ENCODE data around the gene ITGA3. TPM values are rescaled to one million over a fixed set of nuclear protein-coding genes. Genes with fewer than 3 reads are reported as not detected.

Gene ITGA3
- polyA plus RNA-seq, 4 donors: 53.5 to 96.4 (median 72.0) TPM

DNA sequence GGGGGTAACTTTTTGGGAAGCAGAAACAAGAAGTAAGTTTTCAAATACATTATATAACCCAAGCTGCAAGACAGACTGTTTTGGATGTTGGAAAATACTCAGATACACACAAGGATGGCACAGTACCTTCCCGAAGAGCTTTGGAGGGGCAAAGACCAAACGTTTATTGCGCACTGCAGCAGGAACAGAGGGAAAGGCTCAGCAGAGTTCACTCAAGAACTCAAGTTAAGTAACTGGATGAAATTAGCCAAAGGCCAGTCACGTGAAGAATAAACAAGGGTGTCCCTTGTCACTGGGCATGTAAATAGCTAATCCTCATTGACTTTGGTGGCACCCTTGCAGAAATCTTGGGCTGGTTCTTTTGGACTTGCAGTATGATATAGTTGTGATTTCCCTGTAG, 42.0 kb downstream of the ITGA3 start:
- peak overlapping the region in 2 of 3 donors; percentile 2 to 39 for H3K27ac ChIP-seq (ENCODE audit: low read depth in 1 of 3, low read length in 2 of 3)
- no peak overlapping the region for H3K4me3 ChIP-seq (ENCODE audit: low read depth in 1 of 3, low read length in 3 of 3)
- H3K4me1 ChIP-seq (ENCODE audit: control insufficient read depth in 3 of 3, insufficient read depth in 2 of 3, low read depth in 1 of 3, low read length in 2 of 3): peaks cover 7 to 67% (median 9%) of the 10 kb centered on the region in 3 donors
- DNase-seq (peak; percentile 56 to 67), FAIRE-seq (no peak)
- H3K9me3 ChIP-seq (ENCODE audit: control insufficient read depth in 2 of 2, insufficient read depth in 1 of 2, low read depth in 1 of 2, low read length in 1 of 2): no peaks in the 10 kb centered on the region
- peaks cover 0 to 48% (median 6%) of the 10 kb centered on the region in 3 donors for H3K36me3 ChIP-seq (ENCODE audit: control insufficient read depth in 3 of 3, insufficient read depth in 2 of 3, low read depth in 1 of 3, low read length in 3 of 3)
- H3K27me3 ChIP-seq (ENCODE audit: control insufficient read depth in 3 of 3, insufficient read depth in 3 of 3, low read length in 3 of 3): no peaks in the 10 kb centered on the region
- WGBS, 3 donors: 6 to 61% (median 46%) methylated on average over 4 of the region's 4 CpGs

DNA sequence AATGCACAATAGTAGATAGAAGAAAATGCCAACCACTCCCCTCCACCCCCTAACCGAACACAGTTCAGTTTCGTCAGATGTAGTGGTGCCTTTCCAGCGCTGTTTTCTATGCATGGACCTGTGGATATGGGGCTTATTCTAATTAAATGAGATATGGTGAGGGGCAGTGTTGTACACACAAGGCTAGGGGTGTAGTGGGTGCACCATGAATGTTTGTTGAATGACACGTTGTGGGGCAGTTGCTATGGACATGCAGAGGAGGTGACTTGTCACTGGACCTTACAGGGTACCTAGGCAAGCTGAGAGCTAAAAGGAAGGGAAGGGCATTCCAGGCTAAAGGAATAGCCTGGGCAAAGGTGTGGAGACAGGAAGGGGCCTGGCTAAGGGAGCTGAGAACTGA, 42.7 kb downstream of the ITGA3 start:
- FAIRE-seq (no peak), DNase-seq (no peak)
- Histone ChIP-seq H3K27ac (ENCODE audit: low read depth in 1 of 3, low read length in 2 of 3) (peak overlapping the region in 1 of 3 donors; percentile 39), H3K9me3 (ENCODE audit: control insufficient read depth in 2 of 2, insufficient read depth in 1 of 2, low read depth in 1 of 2, low read length in 1 of 2) (no peaks in the 10 kb centered on the region), H3K27me3 (ENCODE audit: control insufficient read depth in 3 of 3, insufficient read depth in 3 of 3, low read length in 3 of 3) (no peaks in the 10 kb centered on the region), H3K36me3 (ENCODE audit: control insufficient read depth in 3 of 3, insufficient read depth in 2 of 3, low read depth in 1 of 3, low read length in 3 of 3) (peaks cover 0 to 53% (median 6%) of the 10 kb centered on the region in 3 donors), H3K4me1 (ENCODE audit: control insufficient read depth in 3 of 3, insufficient read depth in 2 of 3, low read depth in 1 of 3, low read length in 2 of 3) (peaks cover 7 to 73% (median 9%) of the 10 kb centered on the region in 3 donors), H3K4me3 (ENCODE audit: low read depth in 1 of 3, low read length in 3 of 3) (no peak overlapping the region)
- WGBS, 3 donors: 75 to 81% (median 80%) methylated on average over 4 of the region's 4 CpGs

DNA sequence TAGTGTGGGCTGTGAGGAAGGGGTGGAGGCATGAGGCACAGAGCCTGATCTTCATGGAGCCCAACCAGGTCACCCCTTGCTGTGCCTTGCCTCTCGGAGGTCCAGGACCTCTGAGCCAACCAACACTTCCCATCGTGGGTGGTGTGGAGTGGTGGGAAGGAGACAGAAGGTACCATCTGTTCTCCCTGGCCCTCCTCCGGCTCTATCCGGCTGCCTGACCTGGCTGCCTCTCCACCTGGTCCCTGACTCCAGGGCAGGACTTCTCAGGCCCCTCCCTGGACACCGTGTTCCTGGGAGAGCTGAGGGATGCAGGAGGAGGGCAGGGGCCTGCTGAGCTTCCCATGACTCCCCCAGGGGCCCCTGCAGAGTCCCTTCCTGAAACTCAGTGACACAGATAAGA, 43.1 kb downstream of the ITGA3 start:
- peaks cover 7 to 77% (median 9%) of the 10 kb centered on the region in 3 donors for H3K4me1 ChIP-seq (ENCODE audit: control insufficient read depth in 3 of 3, insufficient read depth in 2 of 3, low read depth in 1 of 3, low read length in 2 of 3)
- H3K9me3 ChIP-seq (ENCODE audit: control insufficient read depth in 2 of 2, insufficient read depth in 1 of 2, low read depth in 1 of 2, low read length in 1 of 2): no peaks in the 10 kb centered on the region
- no peak for FAIRE-seq
- no peak overlapping the region for H3K4me3 ChIP-seq (ENCODE audit: low read depth in 1 of 3, low read length in 3 of 3)
- H3K36me3 ChIP-seq (ENCODE audit: control insufficient read depth in 3 of 3, insufficient read depth in 2 of 3, low read depth in 1 of 3, low read length in 3 of 3): peaks cover 0 to 57% (median 6%) of the 10 kb centered on the region in 3 donors
- peak overlapping the region in 1 of 3 donors; percentile 39 for H3K27ac ChIP-seq (ENCODE audit: low read depth in 1 of 3, low read length in 2 of 3)
- H3K27me3 ChIP-seq (ENCODE audit: control insufficient read depth in 3 of 3, insufficient read depth in 3 of 3, low read length in 3 of 3): no peaks in the 10 kb centered on the region
- 51 to 77% (median 75%) methylated on average over 5 of the region's 5 CpGs for WGBS, 3 donors
- no peak for DNase-seq

DNA sequence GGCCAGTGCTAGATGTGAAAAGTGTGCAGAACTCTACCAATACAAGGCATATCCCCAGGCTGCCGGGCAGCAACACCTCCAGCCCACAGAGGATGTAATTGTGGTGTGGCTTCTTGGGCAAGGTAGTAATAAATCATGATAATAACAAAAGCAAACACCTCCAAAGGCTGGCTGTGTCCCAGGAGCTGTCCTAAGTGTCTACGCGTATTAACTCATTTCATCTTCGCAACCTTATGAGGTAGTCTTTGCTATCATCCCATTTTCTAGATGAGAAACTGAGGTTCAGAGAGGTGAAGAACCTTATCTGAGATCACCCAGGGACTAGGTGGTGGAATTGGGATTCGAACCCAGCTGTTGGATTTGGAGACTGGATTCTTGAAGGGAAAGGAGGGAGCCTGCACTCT, 44.6 kb downstream of the ITGA3 start:
- Histone ChIP-seq H3K4me1 (ENCODE audit: control insufficient read depth in 3 of 3, insufficient read depth in 2 of 3, low read depth in 1 of 3, low read length in 2 of 3) (peaks cover 7 to 77% (median 9%) of the 10 kb centered on the region in 3 donors), H3K36me3 (ENCODE audit: control insufficient read depth in 3 of 3, insufficient read depth in 2 of 3, low read depth in 1 of 3, low read length in 3 of 3) (peaks cover 0 to 72% (median 9%) of the 10 kb centered on the region in 3 donors), H3K27me3 (ENCODE audit: control insufficient read depth in 3 of 3, insufficient read depth in 3 of 3, low read length in 3 of 3) (no peaks in the 10 kb centered on the region), H3K4me3 (ENCODE audit: low read depth in 1 of 3, low read length in 3 of 3) (no peak overlapping the region), H3K9me3 (ENCODE audit: control insufficient read depth in 2 of 2, insufficient read depth in 1 of 2, low read depth in 1 of 2, low read length in 1 of 2) (no peaks in the 10 kb centered on the region), H3K27ac (ENCODE audit: low read depth in 1 of 3, low read length in 2 of 3) (peak overlapping the region; percentile 11 to 93 (median 90))
- FAIRE-seq (no peak), DNase-seq (peak; percentile 68 to 77)
- WGBS, 3 donors: 18 to 55% (median 25%) methylated on average over 5 of the region's 5 CpGs

DNA sequence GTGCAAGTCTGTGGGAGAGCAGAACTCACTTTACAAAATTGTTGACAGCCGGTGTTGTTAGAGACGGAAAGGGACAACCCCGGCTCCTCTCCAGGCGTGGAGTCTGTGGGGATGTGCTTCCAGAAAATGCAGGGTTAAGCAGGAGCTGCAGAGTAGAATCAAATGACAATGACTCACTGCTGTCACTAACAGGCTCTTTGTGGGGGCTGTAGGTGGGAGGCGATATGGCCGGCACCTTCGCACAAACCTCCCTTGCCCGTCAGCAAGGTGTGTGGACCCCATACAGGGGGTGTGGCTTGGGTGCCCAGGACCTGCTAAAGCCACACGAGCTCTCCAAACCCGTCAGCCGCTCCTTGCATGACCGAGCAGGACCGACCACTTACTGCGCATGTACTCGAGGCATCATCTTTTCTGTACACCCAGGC, 45.0 kb downstream of the ITGA3 start:
- no peak for FAIRE-seq
- DNase-seq: no peak
- Histone ChIP-seq H3K4me3 (ENCODE audit: low read depth in 1 of 3, low read length in 3 of 3) (peak overlapping the region in 1 of 3 donors; percentile 5), H3K36me3 (ENCODE audit: control insufficient read depth in 3 of 3, insufficient read depth in 2 of 3, low read depth in 1 of 3, low read length in 3 of 3) (peaks cover 0 to 76% (median 10%) of the 10 kb centered on the region in 3 donors), H3K4me1 (ENCODE audit: control insufficient read depth in 3 of 3, insufficient read depth in 2 of 3, low read depth in 1 of 3, low read length in 2 of 3) (peaks cover 5 to 77% (median 9%) of the 10 kb centered on the region in 3 donors), H3K27me3 (ENCODE audit: control insufficient read depth in 3 of 3, insufficient read depth in 3 of 3, low read length in 3 of 3) (no peaks in the 10 kb centered on the region), H3K9me3 (ENCODE audit: control insufficient read depth in 2 of 2, insufficient read depth in 1 of 2, low read depth in 1 of 2, low read length in 1 of 2) (no peaks in the 10 kb centered on the region), H3K27ac (ENCODE audit: low read depth in 1 of 3, low read length in 2 of 3) (peak overlapping the region; percentile 90 to 93 (median 92))
- WGBS, 3 donors: 19 to 61% (median 47%) methylated on average over 15 of the region's 15 CpGs

DNA sequence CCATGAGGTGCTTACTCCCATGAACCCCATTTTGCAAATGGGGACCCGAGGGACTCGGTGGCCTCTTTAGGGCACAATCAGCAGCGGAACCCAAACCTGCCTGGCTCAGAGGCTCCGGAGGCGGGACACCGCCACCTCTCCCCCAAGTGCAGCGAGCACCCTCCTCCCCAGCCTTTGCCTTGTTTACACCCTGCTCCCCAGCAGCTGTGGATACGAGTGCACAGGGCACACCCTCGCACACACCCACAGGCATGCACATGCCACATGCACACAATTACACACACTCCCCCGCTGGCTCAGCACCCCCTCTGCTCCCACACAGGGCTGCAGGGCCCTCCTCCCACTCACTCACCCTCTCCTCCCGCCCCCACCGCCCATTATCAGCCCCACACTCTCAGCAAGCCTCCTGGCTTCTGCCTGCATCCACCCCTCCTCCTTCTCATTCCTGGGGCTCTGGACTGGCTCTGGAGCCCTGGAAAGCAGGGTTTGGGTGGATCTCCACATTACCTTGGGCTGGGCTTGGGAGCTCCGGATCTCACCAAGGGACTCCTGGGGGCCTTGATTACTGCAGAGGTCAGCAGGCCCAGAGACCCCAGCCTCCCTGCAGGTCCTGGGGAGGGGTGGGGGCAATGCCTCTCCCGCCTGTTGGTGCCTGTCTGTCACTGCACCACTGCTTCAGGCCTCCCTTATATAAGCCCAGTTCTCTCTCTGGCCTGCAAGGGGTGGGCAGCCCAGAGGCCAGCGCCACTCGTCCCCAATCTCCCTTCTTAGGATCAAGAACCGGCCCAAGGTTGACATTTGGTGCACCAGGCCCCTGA, 45.6 kb downstream of the ITGA3 start:
- H3K27me3 ChIP-seq (ENCODE audit: control insufficient read depth in 3 of 3, insufficient read depth in 3 of 3, low read length in 3 of 3): no peaks in the 10 kb centered on the region
- H3K36me3 ChIP-seq (ENCODE audit: control insufficient read depth in 3 of 3, insufficient read depth in 2 of 3, low read depth in 1 of 3, low read length in 3 of 3): peaks cover 0 to 77% (median 10%) of the 10 kb centered on the region in 3 donors
- peaks cover 5 to 71% (median 6%) of the 10 kb centered on the region in 3 donors for H3K4me1 ChIP-seq (ENCODE audit: control insufficient read depth in 3 of 3, insufficient read depth in 2 of 3, low read depth in 1 of 3, low read length in 2 of 3)
- 16 to 53% (median 34%) methylated on average over 17 of the region's 17 CpGs for WGBS, 3 donors
- FAIRE-seq (no peak), DNase-seq (peak; percentile 93 to 94)
- H3K9me3 ChIP-seq (ENCODE audit: control insufficient read depth in 2 of 2, insufficient read depth in 1 of 2, low read depth in 1 of 2, low read length in 1 of 2): no peaks in the 10 kb centered on the region
- peak overlapping the region; percentile 90 to 93 (median 92) for H3K27ac ChIP-seq (ENCODE audit: low read depth in 1 of 3, low read length in 2 of 3)
- peak overlapping the region in 2 of 3 donors; percentile 5 to 13 for H3K4me3 ChIP-seq (ENCODE audit: low read depth in 1 of 3, low read length in 3 of 3)

DNA sequence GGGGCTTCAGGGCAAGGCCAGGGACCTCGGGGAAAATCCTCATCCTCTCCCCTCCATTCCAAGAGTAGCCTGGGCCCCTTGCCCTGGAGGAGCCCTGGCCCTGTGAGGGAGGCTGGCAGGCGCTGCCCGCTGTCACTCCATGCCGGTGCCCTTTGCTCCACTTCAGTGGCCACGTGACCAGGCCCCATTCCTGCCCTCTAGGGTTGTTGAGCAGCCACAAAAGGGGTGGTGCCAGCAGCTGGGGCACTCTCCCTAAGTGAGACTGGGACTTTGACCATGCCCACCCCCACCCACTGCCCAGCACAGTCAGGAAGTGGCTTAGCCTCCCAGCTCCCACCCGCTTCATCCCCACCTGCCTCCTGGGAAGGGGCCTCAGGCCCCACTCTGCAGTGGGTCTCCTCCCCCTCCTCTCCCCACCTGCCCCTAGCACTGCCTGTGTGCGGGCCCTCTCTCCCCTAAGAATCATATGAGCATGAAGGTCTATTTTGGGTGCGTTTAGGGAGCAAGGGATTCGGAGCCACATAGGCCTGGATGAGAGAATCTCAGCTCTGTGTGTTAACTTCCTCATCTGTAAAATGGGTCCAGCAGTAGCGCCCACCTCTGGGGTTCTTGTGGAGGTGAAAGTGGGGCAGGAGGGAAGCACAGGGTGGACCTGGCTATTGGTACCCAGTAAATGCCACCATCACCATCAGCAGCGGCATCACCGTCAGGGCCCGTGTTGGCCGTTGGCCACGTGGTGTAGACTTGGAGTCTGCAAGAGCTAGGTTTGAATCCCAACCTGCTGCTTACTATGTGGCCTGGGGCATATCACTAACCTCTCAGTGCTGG, 46.5 kb downstream of the ITGA3 start:
- no peaks in the 10 kb centered on the region for H3K27me3 ChIP-seq (ENCODE audit: control insufficient read depth in 3 of 3, insufficient read depth in 3 of 3, low read length in 3 of 3)
- H3K36me3 ChIP-seq (ENCODE audit: control insufficient read depth in 3 of 3, insufficient read depth in 2 of 3, low read depth in 1 of 3, low read length in 3 of 3): peaks cover 0 to 77% (median 13%) of the 10 kb centered on the region in 3 donors
- FAIRE-seq: no peak
- peak; percentile 96 to 98 for DNase-seq
- H3K4me1 ChIP-seq (ENCODE audit: control insufficient read depth in 3 of 3, insufficient read depth in 2 of 3, low read depth in 1 of 3, low read length in 2 of 3): peaks cover 4 to 63% (median 5%) of the 10 kb centered on the region in 3 donors
- peak overlapping the region in 1 of 3 donors; percentile 13 for H3K4me3 ChIP-seq (ENCODE audit: low read depth in 1 of 3, low read length in 3 of 3)
- H3K27ac ChIP-seq (ENCODE audit: low read depth in 1 of 3, low read length in 2 of 3): peak overlapping the region; percentile 90 to 93 (median 92)
- 16 to 64% (median 31%) methylated on average over 15 of the region's 15 CpGs for WGBS, 3 donors
- no peaks in the 10 kb centered on the region for H3K9me3 ChIP-seq (ENCODE audit: control insufficient read depth in 2 of 2, insufficient read depth in 1 of 2, low read depth in 1 of 2, low read length in 1 of 2)

DNA sequence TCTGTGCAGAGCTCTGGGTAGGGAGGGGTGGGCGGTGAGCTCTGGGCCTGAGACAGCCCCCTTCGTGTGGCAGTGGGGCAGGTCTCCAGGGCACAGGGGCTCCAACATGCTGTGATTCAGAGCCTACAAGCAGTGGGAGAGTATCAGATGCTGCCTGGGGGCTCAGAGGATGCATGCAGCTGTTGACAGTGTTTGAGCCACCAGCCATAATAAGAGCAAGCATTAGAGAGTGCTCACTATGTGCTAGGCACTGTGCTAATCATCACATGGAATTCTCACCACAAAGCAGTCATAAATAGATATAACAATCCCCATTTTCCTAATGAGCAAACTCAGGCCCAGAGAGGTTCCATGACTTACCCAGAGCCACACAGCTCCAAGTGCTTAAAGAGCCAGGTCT, 47.3 kb downstream of the ITGA3 start:
- H3K36me3 ChIP-seq (ENCODE audit: control insufficient read depth in 3 of 3, insufficient read depth in 2 of 3, low read depth in 1 of 3, low read length in 3 of 3): peaks cover 0 to 80% (median 16%) of the 10 kb centered on the region in 3 donors

More for the DNA sequence above, 47.3 kb downstream of the ITGA3 start:
- Histone ChIP-seq H3K4me3 (ENCODE audit: low read depth in 1 of 3, low read length in 3 of 3) (no peak overlapping the region), H3K4me1 (ENCODE audit: control insufficient read depth in 3 of 3, insufficient read depth in 2 of 3, low read depth in 1 of 3, low read length in 2 of 3) (peaks cover 4 to 54% (median 5%) of the 10 kb centered on the region in 3 donors), H3K9me3 (ENCODE audit: control insufficient read depth in 2 of 2, insufficient read depth in 1 of 2, low read depth in 1 of 2, low read length in 1 of 2) (no peaks in the 10 kb centered on the region), H3K27ac (ENCODE audit: low read depth in 1 of 3, low read length in 2 of 3) (peak overlapping the region in 1 of 3 donors; percentile 90), H3K27me3 (ENCODE audit: control insufficient read depth in 3 of 3, insufficient read depth in 3 of 3, low read length in 3 of 3) (no peaks in the 10 kb centered on the region)
- WGBS, 3 donors: 64 to 68% (median 66%) methylated on average over 2 of the region's 2 CpGs
- DNase-seq (no peak), FAIRE-seq (no peak)

Measured in small intestine (tissue), 7 donors.